Measurements from ENCODE around the gene PDCD7. TPM values are rescaled to one million over a fixed set of nuclear protein-coding genes. Genes with fewer than 3 reads are reported as not detected.
"Not testable (repeated sequence)": the region's sequence is repeated elsewhere in the genome, so short reads cannot be mapped to it uniquely, and the experiment has no call there.

Gene PDCD7
- total and polyA plus RNA-seq, 2 of the 13 experiments (the other 11 are each of a cell fraction or from before 2014, with no cell fraction given): 10.1 to 14.7 TPM

GRCh38 chr15:65146438-65146837 lies 12.8 kb upstream of the PDCD7 start:
- H3K27me3 ChIP-seq (ENCODE audit: control insufficient read depth in 1 of 2, insufficient read depth in 2 of 2, low read length in 2 of 2): no peaks in the 10 kb centered on the region
- POLR2A ChIA-PET: interaction anchor here (2.1 kb wide), 1 partner anchor 12 kb away, joined by 5 read pairs; the partner anchor contains the start of gene PDCD7
- H2AFZ ChIP-seq (ENCODE audit: low read length): no peak overlapping the region
- no peak overlapping the region for H3K4me2 ChIP-seq (ENCODE audit: low read depth, low read length)
- no peaks in the 10 kb centered on the region for H3K9me3 ChIP-seq (ENCODE audit: low read length)
- CTCF ChIA-PET (ENCODE audit: low intra/inter-chr PET ratio, low total read pairs): no interaction called here
- H3K4me3 ChIP-seq (replicated peaks in 1 of 3; ENCODE audit: insufficient read depth in 1 of 3, low read depth in 2 of 3, low read length in 3 of 3): no peak overlapping the region
- H3K36me3 ChIP-seq (replicated peaks in 1 of 2; ENCODE audit: control insufficient read depth in 1 of 2, insufficient read depth in 2 of 2, low read length in 2 of 2): peaks cover 0 to 8% of the 10 kb centered on the region in 2 experiments; a peak in 1 of 5 replicates
- intact Hi-C loops (cut with micrococcal nuclease; ENCODE audit: unreplicated experiment) (no loop called here), in situ Hi-C loops (cut with HindIII; ENCODE audit: extremely low pct_ligation_motif_present, low pct_unique_long_range_greater_than_20kb) (no loop called here)
- 97% methylated on average over 4 of the region's 4 CpGs for WGBS (ENCODE audit: low lambda C conversion rate)
- no peak for DNase-seq (ENCODE audit: low spot score)
- no peaks in the 10 kb centered on the region for H3K4me1 ChIP-seq (ENCODE audit: insufficient read depth, low read length)
- ATAC-seq: no peak
- no peak for FAIRE-seq
- no peaks in the 10 kb centered on the region for H3K79me2 ChIP-seq (ENCODE audit: insufficient read depth, low read length)
- no peaks in the 10 kb centered on the region for H4K20me1 ChIP-seq (ENCODE audit: insufficient read depth, low read length)
- no TSS peak for BruUV-seq (replicated peaks)
- no peak overlapping the region for H3K9ac ChIP-seq (ENCODE audit: insufficient read depth, low read depth, low read length)
- H3K27ac ChIP-seq (ENCODE audit: extremely low read length, insufficient read depth, low read length): no peak overlapping the region
- no peak for TF ChIP-seq TCF7L2 (IDR thresholded peaks at IDR 0.05; ENCODE audit: low read depth, low read length)
- peak; percentile 40; the same call in 1 of the 2 replicates for TF ChIP-seq POLR2G (IDR thresholded peaks at IDR 0.05; ENCODE audit: low read depth, low read length)

GRCh38 chr15:65138631-65139030 lies 5.0 kb upstream of the PDCD7 start:
- H3K36me3 ChIP-seq (replicated peaks in 1 of 2; ENCODE audit: control insufficient read depth in 1 of 2, insufficient read depth in 2 of 2, low read length in 2 of 2); intact Hi-C loops (cut with micrococcal nuclease; ENCODE audit: unreplicated experiment); H2AFZ ChIP-seq (ENCODE audit: low read length); H3K9ac ChIP-seq (ENCODE audit: insufficient read depth, low read depth, low read length); H3K4me2 ChIP-seq (ENCODE audit: low read depth, low read length); ATAC-seq; FAIRE-seq; H3K27ac ChIP-seq (ENCODE audit: extremely low read length, insufficient read depth, low read length); H3K27me3 ChIP-seq (ENCODE audit: control insufficient read depth in 1 of 2, insufficient read depth in 2 of 2, low read length in 2 of 2); POLR2A ChIA-PET; H3K79me2 ChIP-seq (ENCODE audit: insufficient read depth, low read length); in situ Hi-C loops (cut with HindIII; ENCODE audit: extremely low pct_ligation_motif_present, low pct_unique_long_range_greater_than_20kb); H4K20me1 ChIP-seq (ENCODE audit: insufficient read depth, low read length); DNase-seq (ENCODE audit: low spot score); H3K4me3 ChIP-seq (replicated peaks in 1 of 3; ENCODE audit: insufficient read depth in 1 of 3, low read depth in 2 of 3, low read length in 3 of 3); BruUV-seq (replicated peaks); CTCF ChIA-PET (ENCODE audit: low intra/inter-chr PET ratio, low total read pairs): not testable (repeated sequence)
- peaks cover 11% of the 10 kb centered on the region for H3K4me1 ChIP-seq (ENCODE audit: insufficient read depth, low read length)
- 73% methylated on average over 6 of the region's 6 CpGs for WGBS (ENCODE audit: low lambda C conversion rate)
- H3K9me3 ChIP-seq (ENCODE audit: low read length): peaks cover 14% of the 10 kb centered on the region; the same call in 1 of the 2 replicates

All from HepG2 (cell line).